Neural progenitor cell (in vitro differentiated cells): Measurements from ENCODE around the gene NUDT4. TPM values are rescaled to one million over a fixed set of nuclear protein-coding genes. Genes with fewer than 3 reads are reported as not detected.
A peak's percentile ranks its signal among the peaks of the same experiment; 100 is the strongest.

ENCODE experiments used
- DNase-seq: peaks from one replicate; pipeline ENCODE4 v3.0.0-alpha.2; 2016; ENCODE audit warnings: low spot score
- H2AFZ ChIP-seq: fragments of 200-600 bp; sonication (generic); replicated peaks from 2 replicates; pipeline ENCODE4 v1.6.1; 2016; ENCODE audit warnings: antibody characterized with exemption
- H3F3A ChIP-seq: fragments of 200-600 bp; sonication (generic); 2 replicates; pipeline ENCODE4 v1.6.1; 2016; ENCODE audit warnings: antibody characterized with exemption, low read depth
- H3K27ac ChIP-seq: fragments of 200-600 bp; sonication (generic); 2 replicates; pipeline ENCODE4 v1.5.1; 2016; ENCODE audit warnings: mild to moderate bottlenecking
- H3K27me3 ChIP-seq: fragments of 200-600 bp; sonication (generic); 2 replicates; pipeline ENCODE4 v1.6.1; 2016; ENCODE audit warnings: mild to moderate bottlenecking, moderate library complexity
- H3K36me3 ChIP-seq: fragments of 200-600 bp; sonication (generic); 2 replicates; pipeline ENCODE4 v1.5.1; 2016
- H3K4me1 ChIP-seq: fragments of 200-600 bp; sonication (generic); 2 replicates; pipeline ENCODE4 v1.6.1; 2016; ENCODE audit warnings: mixed run types
- H3K4me2 ChIP-seq: fragments of 200-600 bp; sonication (generic); 2 replicates; pipeline ENCODE4 v1.6.1; 2016
- H3K4me3 ChIP-seq: fragments of 200-600 bp; sonication (generic); 2 replicates; pipeline ENCODE4 v1.5.1; 2016
- H3K79me2 ChIP-seq: fragments of 200-600 bp; sonication (generic); 2 replicates; pipeline ENCODE4 v1.6.1; 2016; ENCODE audit warnings: low read depth
- H3K9ac ChIP-seq: fragments of 200-600 bp; sonication (generic); 2 replicates; pipeline ENCODE4 v1.6.1; 2016
- H3K9me3 ChIP-seq: fragments of 200-600 bp; sonication (generic); 2 replicates; pipeline ENCODE4 v1.5.1; 2016; ENCODE audit warnings: low read depth
- H4K20me1 ChIP-seq: fragments of 200-600 bp; sonication (generic); 2 replicates; pipeline ENCODE4 v1.6.1; 2016; ENCODE audit warnings: low read depth
- H3K27ac Mint-ChIP-seq: 3 replicates; pipeline ENCODE4 v1.8.0; 2021; ENCODE audit warnings: mixed read lengths
- H3K27me3 Mint-ChIP-seq: 2 replicates; pipeline ENCODE4 v1.8.0; 2022; ENCODE audit warnings: low read depth, mild to moderate bottlenecking, inconsistent platforms, moderate library complexity, mixed read lengths; ENCODE audit not compliant: insufficient read depth
- H3K36me3 Mint-ChIP-seq: 3 replicates; pipeline ENCODE4 v1.8.0; 2021; ENCODE audit warnings: mixed read lengths
- H3K4me1 Mint-ChIP-seq: 3 replicates; pipeline ENCODE4 v1.8.0; 2021; ENCODE audit warnings: mixed read lengths
- H3K4me3 Mint-ChIP-seq: 3 replicates; pipeline ENCODE4 v1.8.0; 2021; ENCODE audit warnings: mild to moderate bottlenecking, moderate library complexity, mixed read lengths
- H3K9me3 Mint-ChIP-seq: 3 replicates; pipeline ENCODE4 v1.8.0; 2020; ENCODE audit warnings: mixed read lengths
- CTCF ChIP-seq: fragments of 200-600 bp; sonication (generic); IDR thresholded peaks from 2 replicates; pipeline ENCODE4 v1.5.1; 2017; ENCODE audit warnings: antibody characterized with exemption, mild to moderate bottlenecking
- EZH2 ChIP-seq: fragments of 200-600 bp; sonication (generic); IDR thresholded peaks from 2 replicates; pipeline ENCODE4 v1.6.1; 2017; ENCODE audit warnings: antibody characterized with exemption, mild to moderate bottlenecking, moderate library complexity
- EZH2phosphoT487 ChIP-seq: fragments of 200-600 bp; sonication (generic); IDR thresholded peaks from 2 replicates; pipeline ENCODE4 v1.6.1; 2017; ENCODE audit warnings: antibody characterized with exemption
- total RNA-seq: library from RNA; depleted of rRNA; stranded (reverse); fragments of >200 nt; gene quantifications from 2 replicates; pipeline ENCODE4 v1.2.3, GENCODE V29; 2015; ENCODE audit warnings: low replicate concordance

Gene NUDT4
- total RNA-seq, result 56.3 and 89.8 TPM in 2 replicates

- H3K27ac Mint-ChIP-seq, result peak within 1 kb of the TSS; percentile 98
- peak within 1 kb of the TSS; percentile 83 for H3K4me2 ChIP-seq
- H3K27me3 ChIP-seq, result no peaks in the 10 kb centered on the region
- H3K36me3 ChIP-seq, result no peaks in the 10 kb centered on the region
- no peak for TF ChIP-seq EZH2
- no peak for TF ChIP-seq CTCF
- no peak for TF ChIP-seq EZH2phosphoT487
- peak; percentile 97 for DNase-seq
- H3K9me3 ChIP-seq, result no peaks in the 10 kb centered on the region
- H2AFZ ChIP-seq, result peak within 1 kb of the TSS; percentile 75
- H3K4me3 ChIP-seq, result peak within 1 kb of the TSS; percentile 63
- peaks cover 44% of the 10 kb centered on the region for H3K79me2 ChIP-seq
- peaks cover 2% of the 10 kb centered on the region for H3K9me3 Mint-ChIP-seq
- H3K36me3 Mint-ChIP-seq, result peaks cover 9% of the 10 kb centered on the region
- peak within 1 kb of the TSS; percentile 54 for H3K27ac ChIP-seq
- peaks cover 53% of the 10 kb centered on the region for H3K4me1 Mint-ChIP-seq
- H3F3A ChIP-seq, result peaks cover 26% of the 10 kb centered on the region
- peaks cover 38% of the 10 kb centered on the region for H4K20me1 ChIP-seq
- peak within 1 kb of the TSS; percentile 27 for H3K9ac ChIP-seq
- peaks cover 2% of the 10 kb centered on the region for H3K27me3 Mint-ChIP-seq
- H3K4me1 ChIP-seq, result peaks cover 49% of the 10 kb centered on the region
- H3K4me3 Mint-ChIP-seq, result peak within 1 kb of the TSS; percentile 100
Measured at GRCh38 chr12:93377252-93378195, at the start of gene NUDT4. NUDT4 (plus strand) TSS chr12:93377925; CDS start chr12:93378323, 398 bp downstream.

- Mint-ChIP-seq H3K4me3 (no peak overlapping the region), H3K9me3 (no peaks in the 10 kb centered on the region), H3K36me3 (no peaks in the 10 kb centered on the region), H3K4me1 (peaks cover 15% of the 10 kb centered on the region), H3K27ac (no peak overlapping the region), H3K27me3 (no peaks in the 10 kb centered on the region)
- DNase-seq, result no peak
- no peak for TF ChIP-seq CTCF
- no peak for TF ChIP-seq EZH2phosphoT487
- no peak for TF ChIP-seq EZH2
- H3F3A ChIP-seq, result no peaks in the 10 kb centered on the region
- H3K27me3 ChIP-seq, result no peaks in the 10 kb centered on the region
- H3K4me2 ChIP-seq, result no peak overlapping the region
- no peaks in the 10 kb centered on the region for H3K79me2 ChIP-seq
- H3K27ac ChIP-seq, result no peak overlapping the region
- no peak overlapping the region for H3K4me3 ChIP-seq
- no peaks in the 10 kb centered on the region for H4K20me1 ChIP-seq
- no peaks in the 10 kb centered on the region for H3K36me3 ChIP-seq
- H3K4me1 ChIP-seq, result peaks cover 13% of the 10 kb centered on the region
- no peak overlapping the region for H2AFZ ChIP-seq
- no peaks in the 10 kb centered on the region for H3K9me3 ChIP-seq
- no peak overlapping the region for H3K9ac ChIP-seq
Measured at GRCh38 chr12:93333054-93333453, 44.7 kb upstream of the NUDT4 start.

DNA sequence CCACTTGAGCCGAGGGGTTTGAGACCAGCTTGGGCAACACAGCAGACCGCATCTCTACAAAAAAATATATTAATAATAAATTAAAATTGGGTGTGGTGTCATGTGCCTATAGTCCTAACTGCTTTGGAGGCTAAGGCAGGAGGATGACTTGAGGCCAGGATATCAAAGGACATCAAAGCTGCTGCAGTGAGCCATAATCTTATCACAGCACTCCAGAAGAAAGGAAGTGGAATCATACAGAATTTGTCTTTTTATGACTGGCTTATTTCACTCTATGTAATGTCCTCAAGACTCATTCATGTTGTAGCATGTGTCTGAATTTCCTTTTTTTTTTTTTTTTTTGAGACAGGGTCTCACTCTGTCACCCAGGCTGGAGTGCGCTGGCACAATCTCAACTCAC lies 43.9 kb upstream of the NUDT4 start:
- Histone ChIP-seq H3K4me3 (no peak overlapping the region), H3F3A (no peaks in the 10 kb centered on the region), H4K20me1 (no peaks in the 10 kb centered on the region), H3K9ac (no peak overlapping the region), H3K27me3 (no peaks in the 10 kb centered on the region), H3K36me3 (no peaks in the 10 kb centered on the region), H3K9me3 (no peaks in the 10 kb centered on the region), H3K79me2 (no peaks in the 10 kb centered on the region), H3K4me2 (no peak overlapping the region), H3K27ac (no peak overlapping the region), H2AFZ (no peak overlapping the region), H3K4me1 (peaks cover 13% of the 10 kb centered on the region)
- Mint-ChIP-seq H3K4me1 (peaks cover 15% of the 10 kb centered on the region), H3K36me3 (no peaks in the 10 kb centered on the region), H3K9me3 (no peaks in the 10 kb centered on the region), H3K27me3 (peaks cover 2% of the 10 kb centered on the region), H3K4me3 (no peak overlapping the region), H3K27ac (no peak overlapping the region)
- TF ChIP-seq CTCF (no peak), EZH2 (no peak), EZH2phosphoT487 (no peak)
- no peak for DNase-seq
